Tibial artery (tissue), 4 donors: ENCODE data around the gene GINS3.

ENCODE experiments used
- DNase-seq, 2 donors: peaks; one replicate each; pipeline ENCODE4 v3.0.0-alpha.2; 2019
- H3K27ac ChIP-seq, 2 donors: fragments of 200-600 bp; sonication (generic) in 1 of 2; 1 replicate in 1 of 2; 2 replicates in 1 of 2; pipeline ENCODE4 v1.5.1; 2018 to 2019; ENCODE audit warnings: mild to moderate bottlenecking in 1 of 2
- H3K27me3 ChIP-seq, 2 donors: fragments of 200-600 bp; sonication (generic) in 1 of 2; one replicate each; pipeline versions ENCODE4 v1.5.1 to v1.6.0; 2016 to 2019
- H3K36me3 ChIP-seq, 3 donors: fragments of 200-600 bp; sonication (generic) in 2 of 3; one replicate each; pipeline ENCODE4 v1.5.1; 2016 to 2019; ENCODE audit warnings: mild to moderate bottlenecking in 2 of 3
- H3K4me1 ChIP-seq, 4 donors: fragments of 200-600 bp; sonication (generic) in 2 of 4; 1 replicate in 3 of 4; 2 replicates in 1 of 4; pipeline ENCODE4 v1.5.1; 2016 to 2019
- H3K4me3 ChIP-seq, 2 donors: fragments of 200-600 bp; sonication (generic) in 1 of 2; 1 replicate in 1 of 2; 2 replicates in 1 of 2; pipeline ENCODE4 v1.5.1; 2018 to 2019; ENCODE audit warnings: mild to moderate bottlenecking in 2 of 2
- H3K9me3 ChIP-seq, 3 donors: fragments of 200-600 bp; sonication (generic) in 1 of 3; one replicate each; pipeline ENCODE4 v1.5.1; 2016 to 2019
- CTCF ChIP-seq, 2 experiments: fragments of 200-600 bp in 1 of 2; fragments of 450-650 bp in 1 of 2; IDR thresholded peaks; one replicate each; pipeline ENCODE4 v1.5.1; 2017 to 2019; ENCODE audit warnings: antibody characterized with exemption in 2 of 2, mild to moderate bottlenecking in 1 of 2, moderate library complexity in 1 of 2
- intact Hi-C: fragments of 100-400 bp; cut with DNase I; formaldehyde crosslinking; loops from one replicate; pipeline ENCODE4 v1.15.0; 2023; ENCODE audit warnings: low total_unique reads

Gene GINS3

GRCh38 chr16:58417035-58417434 is 24.8 kb downstream of the GINS3 start:
- no peak overlapping the region for H3K4me3 ChIP-seq
- DNase-seq: no peak
- TF ChIP-seq CTCF (IDR thresholded peaks at IDR 0.05): no peak
- intact Hi-C loops: no loop called here
- no peak overlapping the region for H3K27ac ChIP-seq
- H3K4me1 ChIP-seq: no peaks in the 10 kb centered on the region
- H3K27me3 ChIP-seq: peaks cover 0 to 34% of the 10 kb centered on the region in 2 donors
- no peaks in the 10 kb centered on the region for H3K36me3 ChIP-seq
- no peaks in the 10 kb centered on the region for H3K9me3 ChIP-seq

GRCh38 chr16:58417600-58417999 is 25.3 kb downstream of the GINS3 start:
- Histone ChIP-seq H3K27me3 (peaks cover 0 to 34% of the 10 kb centered on the region in 2 donors), H3K4me3 (no peak overlapping the region), H3K27ac (no peak overlapping the region), H3K9me3 (no peaks in the 10 kb centered on the region), H3K4me1 (no peaks in the 10 kb centered on the region), H3K36me3 (no peaks in the 10 kb centered on the region)
- TF ChIP-seq CTCF (IDR thresholded peaks at IDR 0.05): no peak
- intact Hi-C loops: no loop called here
- no peak for DNase-seq

GRCh38 chr16:58418026-58418425 is 25.8 kb downstream of the GINS3 start:
- no peak for TF ChIP-seq CTCF (IDR thresholded peaks at IDR 0.05)
- Histone ChIP-seq H3K27ac (no peak overlapping the region), H3K36me3 (no peaks in the 10 kb centered on the region), H3K4me3 (no peak overlapping the region), H3K9me3 (no peaks in the 10 kb centered on the region), H3K27me3 (peaks cover 0 to 36% of the 10 kb centered on the region in 2 donors), H3K4me1 (no peaks in the 10 kb centered on the region)
- intact Hi-C loops: no loop called here
- no peak for DNase-seq

- intact Hi-C loops: no loop called here
- Histone ChIP-seq H3K27ac (no peak overlapping the region), H3K9me3 (no peaks in the 10 kb centered on the region), H3K27me3 (peaks cover 0 to 38% of the 10 kb centered on the region in 2 donors), H3K4me3 (no peak overlapping the region), H3K36me3 (no peaks in the 10 kb centered on the region), H3K4me1 (no peaks in the 10 kb centered on the region)
- DNase-seq: no peak
- TF ChIP-seq CTCF (IDR thresholded peaks at IDR 0.05): no peak
Observed at GRCh38 chr16:58418601-58419000, 26.3 kb downstream of the GINS3 start.

- no peak overlapping the region for H3K27ac ChIP-seq
- no peak for TF ChIP-seq CTCF (IDR thresholded peaks at IDR 0.05)
- no peaks in the 10 kb centered on the region for H3K36me3 ChIP-seq
- H3K4me1 ChIP-seq: no peaks in the 10 kb centered on the region
- no peaks in the 10 kb centered on the region for H3K9me3 ChIP-seq
- no peak for DNase-seq
- intact Hi-C loops: no loop called here
- H3K27me3 ChIP-seq: peaks cover 0 to 38% of the 10 kb centered on the region in 2 donors
- no peak overlapping the region for H3K4me3 ChIP-seq
Observed at GRCh38 chr16:58419241-58419990, 27.1 kb downstream of the GINS3 start.
